ENCODE measurements around the gene ADM2. TPM values are rescaled to one million over a fixed set of nuclear protein-coding genes. Genes with fewer than 3 reads are reported as not detected.

ADM2 gene
- total RNA-seq, 3 donors from 2014 or later: 0.95 to 3.9 (median 1.4) TPM

DNA sequence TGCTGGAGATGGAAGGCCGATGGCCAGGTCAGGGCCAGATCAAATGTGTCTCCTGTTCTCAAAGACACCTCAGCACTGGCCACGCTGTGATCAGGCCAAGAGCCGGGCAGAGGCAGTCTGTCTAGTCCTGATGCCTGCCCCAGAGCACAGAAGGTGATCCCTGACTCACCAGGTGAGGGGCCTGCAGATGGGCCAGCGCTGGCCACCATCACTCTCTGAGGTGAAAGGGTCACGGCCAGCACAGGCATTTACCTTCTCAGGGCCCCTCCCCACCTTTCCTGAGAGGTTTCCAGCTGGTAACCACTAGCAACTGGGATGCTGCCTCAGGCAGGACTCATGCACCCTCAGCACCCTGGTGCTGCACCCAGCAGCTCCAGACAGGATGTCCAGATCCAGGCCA lies 9.4 kb upstream of the ADM2 start:
- intact Hi-C loops (cut with DNase I, micrococcal nuclease): no loop called here
- DNase-seq (peak in 1 of 3 donors; percentile 52), ATAC-seq (no peak)
- Histone ChIP-seq H3K36me3 (ENCODE audit: low read depth) (peaks cover 3% of the 10 kb centered on the region), H3K4me3 (no peak overlapping the region), H3K4me1 (ENCODE audit: low read depth) (peaks cover 56% of the 10 kb centered on the region), H3K9me3 (no peaks in the 10 kb centered on the region)
- TF ChIP-seq, protein P1, sequence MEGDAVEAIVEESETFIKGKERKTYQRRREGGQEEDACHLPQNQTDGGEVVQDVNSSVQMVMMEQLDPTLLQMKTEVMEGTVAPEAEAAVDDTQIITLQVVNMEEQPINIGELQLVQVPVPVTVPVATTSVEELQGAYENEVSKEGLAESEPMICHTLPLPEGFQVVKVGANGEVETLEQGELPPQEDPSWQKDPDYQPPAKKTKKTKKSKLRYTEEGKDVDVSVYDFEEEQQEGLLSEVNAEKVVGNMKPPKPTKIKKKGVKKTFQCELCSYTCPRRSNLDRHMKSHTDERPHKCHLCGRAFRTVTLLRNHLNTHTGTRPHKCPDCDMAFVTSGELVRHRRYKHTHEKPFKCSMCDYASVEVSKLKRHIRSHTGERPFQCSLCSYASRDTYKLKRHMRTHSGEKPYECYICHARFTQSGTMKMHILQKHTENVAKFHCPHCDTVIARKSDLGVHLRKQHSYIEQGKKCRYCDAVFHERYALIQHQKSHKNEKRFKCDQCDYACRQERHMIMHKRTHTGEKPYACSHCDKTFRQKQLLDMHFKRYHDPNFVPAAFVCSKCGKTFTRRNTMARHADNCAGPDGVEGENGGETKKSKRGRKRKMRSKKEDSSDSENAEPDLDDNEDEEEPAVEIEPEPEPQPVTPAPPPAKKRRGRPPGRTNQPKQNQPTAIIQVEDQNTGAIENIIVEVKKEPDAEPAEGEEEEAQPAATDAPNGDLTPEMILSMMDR (IDR thresholded peaks at IDR 0.05): no peak

DNA sequence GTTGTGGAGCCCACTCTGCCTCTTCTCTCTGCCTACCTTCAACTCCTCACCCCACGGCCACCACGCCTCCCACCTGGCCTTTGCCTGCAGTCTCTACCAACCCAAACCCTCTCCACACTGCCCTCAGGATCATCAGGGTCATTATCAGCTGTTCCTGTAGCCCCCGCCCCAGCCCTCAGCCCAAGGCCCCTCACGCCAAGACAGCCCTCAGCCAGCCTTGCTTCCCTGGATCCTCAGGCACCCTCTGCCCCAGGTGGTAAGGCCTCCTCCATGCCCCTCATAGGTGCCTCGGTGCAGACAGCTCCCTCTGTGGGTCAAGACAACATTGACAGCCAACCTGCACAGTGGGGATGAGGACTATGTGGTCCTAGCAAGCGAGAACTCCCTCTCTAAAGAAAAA lies 8.3 kb upstream of the ADM2 start:
- H3K36me3 ChIP-seq (ENCODE audit: low read depth): no peaks in the 10 kb centered on the region
- TF ChIP-seq, protein P1 (IDR thresholded peaks at IDR 0.05): no peak
- ATAC-seq: no peak
- H3K9me3 ChIP-seq: no peaks in the 10 kb centered on the region
- H3K4me1 ChIP-seq (ENCODE audit: low read depth): peaks cover 56% of the 10 kb centered on the region
- H3K4me3 ChIP-seq: no peak overlapping the region
- intact Hi-C loops (cut with DNase I, micrococcal nuclease): no loop called here
- DNase-seq: peak in 2 of 3 donors; percentile 33 to 58

DNA sequence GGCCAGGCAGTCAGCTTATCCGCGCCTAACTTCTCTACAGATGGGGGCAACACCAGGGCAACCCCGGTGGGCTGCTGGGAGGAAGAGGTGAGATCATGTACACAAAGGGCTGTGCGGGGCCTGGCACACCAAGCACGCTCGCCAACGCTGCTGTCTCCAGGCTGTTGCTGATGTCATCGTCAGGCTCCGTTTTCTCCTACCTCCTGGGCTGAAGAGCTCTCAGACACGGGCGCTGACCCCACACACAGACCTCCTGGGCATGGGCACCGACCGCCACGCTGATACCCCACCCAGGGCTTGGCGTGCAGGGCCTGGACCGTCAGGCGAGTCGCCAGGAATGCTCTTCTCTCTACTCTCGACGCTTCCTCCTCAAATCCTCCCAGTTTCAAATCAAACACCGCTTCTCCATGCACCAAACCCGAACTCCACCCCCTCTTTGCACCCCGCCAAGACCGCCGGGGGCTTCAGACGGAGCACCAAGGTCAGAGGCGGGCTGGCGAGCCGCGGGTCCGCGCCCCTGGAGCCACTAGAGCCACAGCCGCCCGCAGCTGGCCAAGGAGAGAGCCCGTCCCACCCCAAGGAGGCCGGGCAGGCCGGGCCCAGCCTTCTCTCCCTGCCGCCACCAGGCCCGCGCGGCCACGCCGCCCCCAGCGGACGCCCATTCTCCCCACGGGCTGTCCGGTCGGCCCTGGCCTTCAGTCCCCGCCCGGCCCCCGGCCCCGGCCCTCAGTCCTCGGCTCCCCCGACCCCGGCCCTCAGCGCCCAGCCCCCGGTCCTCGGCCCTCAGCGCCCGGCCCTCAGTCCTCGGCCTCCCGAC lies 7.3 kb upstream of the ADM2 start:
- Histone ChIP-seq H3K4me1 (ENCODE audit: low read depth) (peaks cover 52% of the 10 kb centered on the region), H3K9me3 (no peaks in the 10 kb centered on the region), H3K4me3 (peak overlapping the region; percentile 95), H3K36me3 (ENCODE audit: low read depth) (no peaks in the 10 kb centered on the region)
- TF ChIP-seq, protein P1 (IDR thresholded peaks at IDR 0.05): no peak
- intact Hi-C loops (cut with DNase I, micrococcal nuclease): no loop called here
- peak; percentile 44 to 71 (median 70) for DNase-seq
- peak; percentile 32 for ATAC-seq

DNA sequence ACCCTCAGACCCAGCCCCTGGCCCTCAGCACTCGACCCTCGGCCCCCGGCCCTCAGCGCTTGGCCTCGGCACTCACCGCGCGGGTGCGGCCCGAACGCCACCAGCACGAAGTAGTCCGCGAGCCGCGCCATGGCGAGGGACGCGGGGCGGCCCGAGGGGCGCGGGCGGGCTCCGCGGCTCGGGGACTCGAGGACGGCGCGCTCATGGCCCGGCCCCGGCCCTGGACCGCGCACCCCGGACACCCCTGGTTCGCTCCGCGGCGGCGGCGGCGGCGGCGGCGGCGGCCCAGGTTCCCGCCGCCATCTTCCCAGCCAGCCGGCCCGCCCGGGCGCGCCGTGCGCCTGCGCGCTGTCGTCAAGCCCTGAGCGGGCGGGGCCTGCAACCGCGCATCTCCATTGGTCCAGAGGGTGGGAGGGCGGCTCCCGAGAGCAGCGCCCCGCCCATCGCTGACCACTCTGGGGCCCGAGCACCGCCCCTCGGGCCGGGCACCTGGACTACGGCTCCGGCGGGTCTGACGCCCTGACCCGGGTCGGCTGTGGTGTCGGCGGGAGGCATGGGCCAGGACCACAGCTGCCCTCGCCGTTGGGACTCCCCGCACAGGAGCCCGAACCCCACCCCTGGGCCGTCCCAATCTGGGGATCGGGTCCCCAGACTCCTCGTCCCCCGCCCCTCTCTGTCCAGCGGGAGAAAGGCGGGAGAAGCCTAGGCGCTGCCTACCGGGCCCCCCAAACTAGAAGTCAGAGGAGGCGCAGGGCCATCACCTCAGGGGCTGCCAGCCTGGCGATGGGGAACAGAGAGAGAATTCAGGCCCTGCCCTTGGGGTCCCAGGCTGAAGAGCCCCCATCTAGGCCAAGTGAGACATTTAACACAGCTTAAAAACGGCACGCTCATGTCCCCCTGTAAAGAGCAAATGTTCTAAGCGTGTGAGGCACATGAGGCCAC lies 6.4 kb upstream of the ADM2 start, which contains the start of gene SBF1:
Gene SBF1 (minus strand): TSS at position 326 of the 942 bp plus-strand sequence. CDS start 195 bp downstream, at position 131.
- TF ChIP-seq, protein P1 (IDR thresholded peaks at IDR 0.05): no peak
- H3K4me1 ChIP-seq (ENCODE audit: low read depth): peaks cover 43% of the 10 kb centered on the region
- ATAC-seq: peak; percentile 81
- H3K4me3 ChIP-seq: peak within 1 kb of the TSS; percentile 95
- no peaks in the 10 kb centered on the region for H3K36me3 ChIP-seq (ENCODE audit: low read depth)
- DNase-seq: peak; percentile 93 to 95 (median 93)
- H3K9me3 ChIP-seq: no peaks in the 10 kb centered on the region
- intact Hi-C loops (cut with DNase I, micrococcal nuclease): no loop called here

DNA sequence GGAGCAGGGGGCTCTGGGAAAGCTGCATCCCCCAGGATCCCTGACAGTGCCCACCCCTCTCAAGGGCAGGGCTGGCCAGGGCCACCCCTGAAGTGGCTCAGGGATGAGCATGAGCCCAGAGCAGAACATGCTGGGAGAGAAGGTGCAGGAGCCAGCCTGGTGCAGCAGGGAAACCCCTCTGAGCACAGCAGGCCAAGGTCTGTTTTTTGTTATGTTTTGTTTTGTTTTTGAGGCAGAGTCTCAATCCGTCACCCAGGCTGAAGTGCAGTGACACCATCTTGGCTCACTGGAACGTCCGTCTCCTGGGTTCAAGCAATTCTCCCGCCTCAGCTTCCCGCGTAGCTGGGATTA lies 5.7 kb upstream of the ADM2 start:
- Histone ChIP-seq H3K4me1 (ENCODE audit: low read depth) (peaks cover 37% of the 10 kb centered on the region), H3K36me3 (ENCODE audit: low read depth) (no peaks in the 10 kb centered on the region), H3K4me3 (no peak overlapping the region), H3K9me3 (no peaks in the 10 kb centered on the region)
- intact Hi-C loops (cut with DNase I, micrococcal nuclease): no loop called here
- DNase-seq (peak in 1 of 3 donors; percentile 40), ATAC-seq (no peak)
- TF ChIP-seq, protein P1 (IDR thresholded peaks at IDR 0.05): no peak

Data from mucosa of descending colon (tissue), 3 donors.